HepG2 (cell line): ENCODE results near the gene VIT. TPM values are rescaled to one million over a fixed set of nuclear protein-coding genes. Genes with fewer than 3 reads are reported as not detected.

Experiments
- CCAR2 ChIP-seq: fragments of 200-400 bp; formaldehyde crosslinking; optimal IDR thresholded peaks from 2 replicates; pipeline ENCODE3; 2018; ENCODE audit warnings: low read depth, mild to moderate bottlenecking, low read length, moderate library complexity
- GABPB1 ChIP-seq: IDR thresholded peaks from 2 replicates; pipeline ENCODE4 v1.6.1; 2016; ENCODE audit warnings: mild to moderate bottlenecking, missing genetic modification reagents, moderate library complexity, missing compliant biosample characterization
- KLF16 ChIP-seq, 2 experiments: sonication (generic) in 1 of 2; formaldehyde crosslinking in 1 of 2; IDR thresholded peaks; 2 replicates each; pipeline versions ENCODE4 v1.6.1 to v1.8.0; 2016 to 2023; ENCODE audit warnings: missing genetic modification reagents in 2 of 2, missing compliant biosample characterization in 1 of 2
- KMT2A ChIP-seq: sonication (generic); formaldehyde crosslinking; IDR thresholded peaks from 2 replicates; pipeline ENCODE4 v1.4.0; 2020; ENCODE audit warnings: missing genetic modification reagents
- MAFF ChIP-seq: IDR thresholded peaks from 2 replicates; pipeline ENCODE4 v1.6.1; 2011; ENCODE audit warnings: low read depth, low read length, improper control_type of control experiment
- SMARCE1 ChIP-seq: fragments of 450-650 bp; IDR thresholded peaks from 2 replicates; pipeline ENCODE4 v1.6.1; 2017; ENCODE audit warnings: borderline replicate concordance
- SOX13 ChIP-seq, 3 experiments: fragments of 450-650 bp in 1 of 3; sonication (generic) in 1 of 3; formaldehyde crosslinking in 1 of 3; IDR thresholded peaks in 2 of 3; conservative IDR thresholded peaks in 1 of 3; 2 replicates each; pipeline versions ENCODE4 v1.5.0 to v1.6.1; 2016 to 2020; ENCODE audit warnings: antibody characterized with exemption in 1 of 3, mild to moderate bottlenecking in 1 of 3, missing compliant biosample characterization in 1 of 3, missing genetic modification reagents in 1 of 3, moderate library complexity in 1 of 3
- YEATS2 ChIP-seq: sonication (generic); formaldehyde crosslinking; IDR thresholded peaks from 2 replicates; pipeline ENCODE4 v1.4.0; 2020; ENCODE audit warnings: missing genetic modification reagents, borderline replicate concordance
- ZFX ChIP-seq: sonication (generic); formaldehyde crosslinking; IDR thresholded peaks from 2 replicates; pipeline ENCODE4 v1.4.0; 2020; ENCODE audit warnings: mild to moderate bottlenecking, low read depth, missing genetic modification reagents, moderate library complexity
- ZNF136 ChIP-seq: sonication (generic); formaldehyde crosslinking; IDR thresholded peaks from 2 replicates; pipeline ENCODE4 v1.8.1; 2022; ENCODE audit warnings: low read depth, mild to moderate bottlenecking, moderate library complexity, missing genetic modification reagents
- ZNF556 ChIP-seq: sonication (generic); formaldehyde crosslinking; IDR thresholded peaks from 2 replicates; pipeline ENCODE4 v1.4.0; 2020; ENCODE audit warnings: mild to moderate bottlenecking, missing genetic modification reagents, borderline replicate concordance
- polyA plus RNA-seq, 8 experiments: library from polyadenylated mRNA; depleted of rRNA in 3 of 8; stranded (reverse) in 7 of 8; unstranded in 1 of 8; fragments of >200 nt; fragmentation: Illumina TruSeq in 4 of 8; extraction: Trizol in 4 of 8; gene quantifications; 2 replicates each; pipeline versions ENCODE4 v1.2.1 to v1.2.3, GENCODE V29; 2011 to 2016; ENCODE audit warnings: low read depth in 4 of 8, missing spikeins in 1 of 8, mixed read lengths in 1 of 8; ENCODE audit not compliant: insufficient read depth in 1 of 8
- total RNA-seq, 5 experiments: library from RNA; depleted of rRNA; stranded (reverse); fragments of >200 nt; fragmentation: Illumina TruSeq; extraction: Trizol; gene quantifications; 2 replicates each; pipeline ENCODE4 v1.2.3, GENCODE V29; 2016; ENCODE audit warnings: low read depth in 1 of 5
- TF ChIP-seq, protein P1 (sequence below): sonication (generic); formaldehyde crosslinking; IDR thresholded peaks from 2 replicates; pipeline ENCODE4 v1.5.0; 2020; ENCODE audit warnings: mild to moderate bottlenecking, missing genetic modification reagents
- TF ChIP-seq, protein P2 (sequence below): IDR thresholded peaks from 2 replicates; pipeline ENCODE4 v1.6.1; 2016; ENCODE audit warnings: mild to moderate bottlenecking
- TF ChIP-seq, protein P3 (sequence below), 2 experiments: sonication (generic) in 1 of 2; formaldehyde crosslinking in 1 of 2; IDR thresholded peaks; 2 replicates each; pipeline versions ENCODE4 v1.4.0 to v1.6.1; 2018 to 2020; ENCODE audit warnings: missing genetic modification reagents in 2 of 2, borderline replicate concordance in 1 of 2, low read depth in 1 of 2, mild to moderate bottlenecking in 1 of 2, missing biosample characterization in 1 of 2
- TF ChIP-seq, protein P4 (sequence below): sonication (generic); formaldehyde crosslinking; IDR thresholded peaks from 2 replicates; pipeline ENCODE4 v1.5.1; 2020; ENCODE audit warnings: mild to moderate bottlenecking, missing genetic modification reagents, borderline replicate concordance

VIT gene
- total and polyA plus RNA-seq, 2 of the 13 experiments (the other 11 are each of a cell fraction or from before 2014, with no cell fraction given) = not detected

DNA sequence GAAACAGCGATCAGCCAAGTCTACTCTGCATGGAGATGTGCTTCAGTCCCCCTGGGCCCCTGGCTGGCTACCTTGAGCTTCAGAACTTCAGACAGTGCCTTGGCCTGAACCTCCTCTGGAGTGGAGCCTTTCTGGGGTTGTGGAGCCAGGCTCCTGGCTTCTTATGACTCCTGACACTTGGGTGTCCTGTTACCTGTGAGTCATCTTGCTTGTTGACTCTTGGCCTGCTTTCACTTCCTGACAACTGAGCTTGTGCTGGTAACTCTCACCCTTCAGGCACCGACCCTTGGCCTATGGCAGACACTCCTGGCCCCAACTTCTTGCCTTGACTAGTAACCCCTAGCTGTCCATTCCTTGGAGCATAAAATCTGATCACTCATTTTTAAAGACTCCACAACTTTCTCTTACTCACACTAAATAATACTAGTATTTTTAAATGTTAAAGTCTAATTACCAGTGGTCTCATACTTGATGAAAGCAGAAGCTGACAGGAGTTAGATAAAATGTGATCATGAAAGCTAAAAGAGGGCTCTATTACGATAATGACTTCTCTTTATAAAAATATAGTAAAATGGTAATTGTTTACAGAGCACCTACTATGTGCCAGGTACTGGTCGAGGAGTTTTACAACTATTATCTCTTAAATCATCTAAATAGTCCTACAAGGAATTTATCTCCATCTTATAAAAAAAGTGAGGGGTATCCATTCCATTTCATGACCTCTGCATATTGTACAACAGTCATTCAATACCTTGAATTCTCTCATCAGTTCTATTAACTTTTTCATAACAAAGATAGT, 46.3 kb upstream of the VIT start (continued):
- TF ChIP-seq, protein P1, sequence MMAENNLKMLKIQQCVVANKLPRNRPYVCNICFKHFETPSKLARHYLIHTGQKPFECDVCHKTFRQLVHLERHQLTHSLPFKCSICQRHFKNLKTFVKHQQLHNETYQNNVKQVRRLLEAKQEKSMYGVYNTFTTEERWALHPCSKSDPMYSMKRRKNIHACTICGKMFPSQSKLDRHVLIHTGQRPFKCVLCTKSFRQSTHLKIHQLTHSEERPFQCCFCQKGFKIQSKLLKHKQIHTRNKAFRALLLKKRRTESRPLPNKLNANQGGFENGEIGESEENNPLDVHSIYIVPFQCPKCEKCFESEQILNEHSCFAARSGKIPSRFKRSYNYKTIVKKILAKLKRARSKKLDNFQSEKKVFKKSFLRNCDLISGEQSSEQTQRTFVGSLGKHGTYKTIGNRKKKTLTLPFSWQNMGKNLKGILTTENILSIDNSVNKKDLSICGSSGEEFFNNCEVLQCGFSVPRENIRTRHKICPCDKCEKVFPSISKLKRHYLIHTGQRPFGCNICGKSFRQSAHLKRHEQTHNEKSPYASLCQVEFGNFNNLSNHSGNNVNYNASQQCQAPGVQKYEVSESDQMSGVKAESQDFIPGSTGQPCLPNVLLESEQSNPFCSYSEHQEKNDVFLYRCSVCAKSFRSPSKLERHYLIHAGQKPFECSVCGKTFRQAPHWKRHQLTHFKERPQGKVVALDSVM (CRISPR knock-in tag) = no peak
- peak; percentile 36; the same call in 1 of the 2 replicates for TF ChIP-seq ZFX (CRISPR knock-in tag)
- peak; percentile 36; the same call in 1 of the 2 replicates for TF ChIP-seq YEATS2 (CRISPR knock-in tag)
- peak in 1 of 2 experiments; percentile 66; a peak in 1 of 4 replicates for TF ChIP-seq KLF16 (CRISPR knock-in tag; IDR thresholded peaks at IDR 0.05)
- TF ChIP-seq, protein P2, sequence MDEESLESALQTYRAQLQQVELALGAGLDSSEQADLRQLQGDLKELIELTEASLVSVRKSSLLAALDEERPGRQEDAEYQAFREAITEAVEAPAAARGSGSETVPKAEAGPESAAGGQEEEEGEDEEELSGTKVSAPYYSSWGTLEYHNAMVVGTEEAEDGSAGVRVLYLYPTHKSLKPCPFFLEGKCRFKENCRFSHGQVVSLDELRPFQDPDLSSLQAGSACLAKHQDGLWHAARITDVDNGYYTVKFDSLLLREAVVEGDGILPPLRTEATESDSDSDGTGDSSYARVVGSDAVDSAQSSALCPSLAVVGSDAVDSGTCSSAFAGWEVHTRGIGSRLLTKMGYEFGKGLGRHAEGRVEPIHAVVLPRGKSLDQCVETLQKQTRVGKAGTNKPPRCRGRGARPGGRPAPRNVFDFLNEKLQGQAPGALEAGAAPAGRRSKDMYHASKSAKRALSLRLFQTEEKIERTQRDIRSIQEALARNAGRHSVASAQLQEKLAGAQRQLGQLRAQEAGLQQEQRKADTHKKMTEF (CRISPR knock-in tag) = peak; percentile 76
- TF ChIP-seq, protein P3, sequence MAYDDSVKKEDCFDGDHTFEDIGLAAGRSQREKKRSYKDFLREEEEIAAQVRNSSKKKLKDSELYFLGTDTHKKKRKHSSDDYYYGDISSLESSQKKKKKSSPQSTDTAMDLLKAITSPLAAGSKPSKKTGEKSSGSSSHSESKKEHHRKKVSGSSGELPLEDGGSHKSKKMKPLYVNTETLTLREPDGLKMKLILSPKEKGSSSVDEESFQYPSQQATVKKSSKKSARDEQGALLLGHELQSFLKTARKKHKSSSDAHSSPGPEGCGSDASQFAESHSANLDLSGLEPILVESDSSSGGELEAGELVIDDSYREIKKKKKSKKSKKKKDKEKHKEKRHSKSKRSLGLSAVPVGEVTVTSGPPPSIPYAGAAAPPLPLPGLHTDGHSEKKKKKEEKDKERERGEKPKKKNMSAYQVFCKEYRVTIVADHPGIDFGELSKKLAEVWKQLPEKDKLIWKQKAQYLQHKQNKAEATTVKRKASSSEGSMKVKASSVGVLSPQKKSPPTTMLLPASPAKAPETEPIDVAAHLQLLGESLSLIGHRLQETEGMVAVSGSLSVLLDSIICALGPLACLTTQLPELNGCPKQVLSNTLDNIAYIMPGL (CRISPR knock-in tag; IDR thresholded peaks at IDR 0.05; ENCODE audit: borderline replicate concordance in 1 of 2, low read depth in 1 of 2) = no peak
- no peak for TF ChIP-seq CCAR2
- TF ChIP-seq SOX13 (IDR thresholded peaks at IDR 0.05) = no peak
- peak in 1 of 2 experiments; percentile 63; a peak in 1 of 4 replicates for TF ChIP-seq SOX13 (CRISPR knock-in tag; conservative IDR thresholded peaks at IDR 0.05 in 1 of 2, IDR thresholded peaks at IDR 0.05 in 1 of 2)
- TF ChIP-seq SMARCE1 = no peak
- TF ChIP-seq GABPB1 = peak; percentile 56; the same call in 1 of the 2 replicates
- TF ChIP-seq ZNF136 = 0 out of 2 replicates have a peak, but pooled peaks have one; percentile 71
- TF ChIP-seq, protein P4, sequence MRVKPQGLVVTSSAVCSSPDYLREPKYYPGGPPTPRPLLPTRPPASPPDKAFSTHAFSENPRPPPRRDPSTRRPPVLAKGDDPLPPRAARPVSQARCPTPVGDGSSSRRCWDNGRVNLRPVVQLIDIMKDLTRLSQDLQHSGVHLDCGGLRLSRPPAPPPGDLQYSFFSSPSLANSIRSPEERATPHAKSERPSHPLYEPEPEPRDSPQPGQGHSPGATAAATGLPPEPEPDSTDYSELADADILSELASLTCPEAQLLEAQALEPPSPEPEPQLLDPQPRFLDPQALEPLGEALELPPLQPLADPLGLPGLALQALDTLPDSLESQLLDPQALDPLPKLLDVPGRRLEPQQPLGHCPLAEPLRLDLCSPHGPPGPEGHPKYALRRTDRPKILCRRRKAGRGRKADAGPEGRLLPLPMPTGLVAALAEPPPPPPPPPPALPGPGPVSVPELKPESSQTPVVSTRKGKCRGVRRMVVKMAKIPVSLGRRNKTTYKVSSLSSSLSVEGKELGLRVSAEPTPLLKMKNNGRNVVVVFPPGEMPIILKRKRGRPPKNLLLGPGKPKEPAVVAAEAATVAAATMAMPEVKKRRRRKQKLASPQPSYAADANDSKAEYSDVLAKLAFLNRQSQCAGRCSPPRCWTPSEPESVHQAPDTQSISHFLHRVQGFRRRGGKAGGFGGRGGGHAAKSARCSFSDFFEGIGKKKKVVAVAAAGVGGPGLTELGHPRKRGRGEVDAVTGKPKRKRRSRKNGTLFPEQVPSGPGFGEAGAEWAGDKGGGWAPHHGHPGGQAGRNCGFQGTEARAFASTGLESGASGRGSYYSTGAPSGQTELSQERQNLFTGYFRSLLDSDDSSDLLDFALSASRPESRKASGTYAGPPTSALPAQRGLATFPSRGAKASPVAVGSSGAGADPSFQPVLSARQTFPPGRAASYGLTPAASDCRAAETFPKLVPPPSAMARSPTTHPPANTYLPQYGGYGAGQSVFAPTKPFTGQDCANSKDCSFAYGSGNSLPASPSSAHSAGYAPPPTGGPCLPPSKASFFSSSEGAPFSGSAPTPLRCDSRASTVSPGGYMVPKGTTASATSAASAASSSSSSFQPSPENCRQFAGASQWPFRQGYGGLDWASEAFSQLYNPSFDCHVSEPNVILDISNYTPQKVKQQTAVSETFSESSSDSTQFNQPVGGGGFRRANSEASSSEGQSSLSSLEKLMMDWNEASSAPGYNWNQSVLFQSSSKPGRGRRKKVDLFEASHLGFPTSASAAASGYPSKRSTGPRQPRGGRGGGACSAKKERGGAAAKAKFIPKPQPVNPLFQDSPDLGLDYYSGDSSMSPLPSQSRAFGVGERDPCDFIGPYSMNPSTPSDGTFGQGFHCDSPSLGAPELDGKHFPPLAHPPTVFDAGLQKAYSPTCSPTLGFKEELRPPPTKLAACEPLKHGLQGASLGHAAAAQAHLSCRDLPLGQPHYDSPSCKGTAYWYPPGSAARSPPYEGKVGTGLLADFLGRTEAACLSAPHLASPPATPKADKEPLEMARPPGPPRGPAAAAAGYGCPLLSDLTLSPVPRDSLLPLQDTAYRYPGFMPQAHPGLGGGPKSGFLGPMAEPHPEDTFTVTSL (CRISPR knock-in tag) = peak; percentile 86; the same call in 1 of the 2 replicates
- TF ChIP-seq ZNF556 (CRISPR knock-in tag) = 0 out of 2 replicates have a peak, but pooled peaks have one; percentile 38
- TF ChIP-seq MAFF = 0 out of 2 replicates have a peak, but pooled peaks have one; percentile 10
- TF ChIP-seq KMT2A (CRISPR knock-in tag) = no peak
